IMR-90 (cell line): ENCODE measurements around the gene CPEB1.

Experiments used
- BHLHE40 ChIP-seq: fragments of 150-350 bp; IDR thresholded peaks from 2 replicates; pipeline ENCODE4 v1.6.1; 2016; ENCODE audit warnings: mild to moderate bottlenecking, low read depth, low read length
- CEBPB ChIP-seq: IDR thresholded peaks from 2 replicates; pipeline ENCODE4 v1.6.1; 2012; ENCODE audit warnings: low read depth, low read length, improper control_type of control experiment
- FOS ChIP-seq: fragments of 150-350 bp; IDR thresholded peaks from 2 replicates; pipeline ENCODE4 v1.6.1; 2016; ENCODE audit warnings: low read depth, low read length
- MXI1 ChIP-seq: IDR thresholded peaks from 2 replicates; pipeline ENCODE4 v1.6.1; 2012; ENCODE audit warnings: low read depth, mild to moderate bottlenecking, low read length, moderate library complexity, borderline replicate concordance
- NFE2L2 ChIP-seq: fragments of 150-350 bp; IDR thresholded peaks from 2 replicates; pipeline ENCODE4 v1.6.1; 2016; ENCODE audit warnings: low read depth, mild to moderate bottlenecking, low read length
- POLR2A ChIP-seq: IDR thresholded peaks from 2 replicates; pipeline ENCODE4 v1.6.1; 2012; ENCODE audit warnings: mild to moderate bottlenecking, low read depth, low read length
- RAD21 ChIP-seq: IDR thresholded peaks from 2 replicates; pipeline ENCODE4 v1.6.1; 2012; ENCODE audit warnings: low read length, improper control_type of control experiment
- RCOR1 ChIP-seq: IDR thresholded peaks from 2 replicates; pipeline ENCODE4 v1.6.1; 2012; ENCODE audit warnings: mild to moderate bottlenecking, low read length, improper control_type of control experiment; ENCODE audit not compliant: insufficient replicate concordance
- RFX5 ChIP-seq: IDR thresholded peaks from 2 replicates; pipeline ENCODE4 v1.8.0; 2012; ENCODE audit warnings: low read depth, mild to moderate bottlenecking, low read length, moderate library complexity
- SMC3 ChIP-seq: fragments of 150-350 bp; IDR thresholded peaks from 2 replicates; pipeline ENCODE4 v1.6.1; 2016; ENCODE audit warnings: low read depth, mild to moderate bottlenecking, antibody characterized with exemption, low read length, moderate library complexity
- TF ChIP-seq, protein P1 (sequence below): conservative IDR thresholded peaks from 2 replicates; pipeline ENCODE4 v1.5.1; 2012; ENCODE audit warnings: mild to moderate bottlenecking, low read depth, low read length, improper control_type of control experiment
- TF ChIP-seq, protein P2 (sequence below): fragments of 150-350 bp; IDR thresholded peaks from 2 replicates; pipeline ENCODE4 v1.6.1; 2016; ENCODE audit warnings: low read depth, mild to moderate bottlenecking, low read length, moderate library complexity, borderline replicate concordance
- TF ChIP-seq, protein P3 (sequence below): fragments of 150-350 bp; IDR thresholded peaks from 2 replicates; pipeline ENCODE4 v1.6.1; 2017; ENCODE audit warnings: mild to moderate bottlenecking, antibody characterized with exemption, low read length, low read depth

DNA sequence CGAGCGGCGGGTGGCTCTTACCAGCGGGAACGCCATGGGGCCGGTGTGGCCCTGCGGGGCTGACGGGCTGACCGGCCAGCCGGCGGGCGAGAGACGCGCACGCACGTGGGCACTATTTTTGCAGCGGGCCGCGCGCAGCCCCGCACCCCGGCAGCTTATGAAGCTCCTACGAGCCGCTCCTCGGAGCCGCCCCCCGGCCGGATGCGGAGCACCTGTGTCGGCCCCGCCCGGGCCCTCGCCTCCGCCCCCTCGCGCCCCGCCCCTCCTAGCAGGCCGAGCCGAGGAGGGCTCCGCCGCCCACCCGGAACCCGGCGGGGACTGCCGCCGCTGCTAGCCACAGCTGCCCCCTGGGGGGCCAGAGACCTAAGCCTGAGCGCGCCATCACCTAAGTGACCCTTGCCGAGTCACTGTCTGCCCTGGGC lies 683 bp upstream of the CPEB1 start:
- TF ChIP-seq RAD21, result no peak
- TF ChIP-seq, protein P1, sequence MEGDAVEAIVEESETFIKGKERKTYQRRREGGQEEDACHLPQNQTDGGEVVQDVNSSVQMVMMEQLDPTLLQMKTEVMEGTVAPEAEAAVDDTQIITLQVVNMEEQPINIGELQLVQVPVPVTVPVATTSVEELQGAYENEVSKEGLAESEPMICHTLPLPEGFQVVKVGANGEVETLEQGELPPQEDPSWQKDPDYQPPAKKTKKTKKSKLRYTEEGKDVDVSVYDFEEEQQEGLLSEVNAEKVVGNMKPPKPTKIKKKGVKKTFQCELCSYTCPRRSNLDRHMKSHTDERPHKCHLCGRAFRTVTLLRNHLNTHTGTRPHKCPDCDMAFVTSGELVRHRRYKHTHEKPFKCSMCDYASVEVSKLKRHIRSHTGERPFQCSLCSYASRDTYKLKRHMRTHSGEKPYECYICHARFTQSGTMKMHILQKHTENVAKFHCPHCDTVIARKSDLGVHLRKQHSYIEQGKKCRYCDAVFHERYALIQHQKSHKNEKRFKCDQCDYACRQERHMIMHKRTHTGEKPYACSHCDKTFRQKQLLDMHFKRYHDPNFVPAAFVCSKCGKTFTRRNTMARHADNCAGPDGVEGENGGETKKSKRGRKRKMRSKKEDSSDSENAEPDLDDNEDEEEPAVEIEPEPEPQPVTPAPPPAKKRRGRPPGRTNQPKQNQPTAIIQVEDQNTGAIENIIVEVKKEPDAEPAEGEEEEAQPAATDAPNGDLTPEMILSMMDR, result no peak
- no peak for TF ChIP-seq RFX5
- TF ChIP-seq POLR2A, result no peak
- no peak for TF ChIP-seq SMC3
- TF ChIP-seq RCOR1, result no peak
- no peak for TF ChIP-seq BHLHE40
- no peak for TF ChIP-seq NFE2L2
- TF ChIP-seq MXI1, result no peak
- TF ChIP-seq, protein P2, sequence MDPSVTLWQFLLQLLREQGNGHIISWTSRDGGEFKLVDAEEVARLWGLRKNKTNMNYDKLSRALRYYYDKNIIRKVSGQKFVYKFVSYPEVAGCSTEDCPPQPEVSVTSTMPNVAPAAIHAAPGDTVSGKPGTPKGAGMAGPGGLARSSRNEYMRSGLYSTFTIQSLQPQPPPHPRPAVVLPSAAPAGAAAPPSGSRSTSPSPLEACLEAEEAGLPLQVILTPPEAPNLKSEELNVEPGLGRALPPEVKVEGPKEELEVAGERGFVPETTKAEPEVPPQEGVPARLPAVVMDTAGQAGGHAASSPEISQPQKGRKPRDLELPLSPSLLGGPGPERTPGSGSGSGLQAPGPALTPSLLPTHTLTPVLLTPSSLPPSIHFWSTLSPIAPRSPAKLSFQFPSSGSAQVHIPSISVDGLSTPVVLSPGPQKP, result no peak
- TF ChIP-seq FOS, result no peak
- TF ChIP-seq, protein P3, sequence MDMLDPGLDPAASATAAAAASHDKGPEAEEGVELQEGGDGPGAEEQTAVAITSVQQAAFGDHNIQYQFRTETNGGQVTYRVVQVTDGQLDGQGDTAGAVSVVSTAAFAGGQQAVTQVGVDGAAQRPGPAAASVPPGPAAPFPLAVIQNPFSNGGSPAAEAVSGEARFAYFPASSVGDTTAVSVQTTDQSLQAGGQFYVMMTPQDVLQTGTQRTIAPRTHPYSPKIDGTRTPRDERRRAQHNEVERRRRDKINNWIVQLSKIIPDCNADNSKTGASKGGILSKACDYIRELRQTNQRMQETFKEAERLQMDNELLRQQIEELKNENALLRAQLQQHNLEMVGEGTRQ, result no peak
- no peak for TF ChIP-seq CEBPB
